Measurements from ENCODE around the gene AQP11.
A peak's percentile ranks its signal among the peaks of the same experiment; 100 is the strongest.
"Not testable (repeated sequence)": the region's sequence is repeated elsewhere in the genome, so short reads cannot be mapped to it uniquely, and the experiment has no call there.

AQP11 gene

GRCh38 chr11:77592727-77593126 lies 3.0 kb downstream of the AQP11 start:
- DNase-seq (ENCODE audit: low read depth in 2 of 2), result no peak

GRCh38 chr11:77593883-77594282 lies 4.1 kb downstream of the AQP11 start:
- DNase-seq (ENCODE audit: low read depth in 2 of 2), result no peak

GRCh38 chr11:77596626-77597025 lies 6.9 kb downstream of the AQP11 start:
- DNase-seq (ENCODE audit: low read depth in 2 of 2), result no peak

- DNase-seq (ENCODE audit: low read depth in 2 of 2), result no peak
Measured at GRCh38 chr11:77598195-77598594, 8.4 kb downstream of the AQP11 start.

GRCh38 chr11:77602381-77603088 lies 12.8 kb downstream of the AQP11 start:
- DNase-seq (ENCODE audit: low read depth in 2 of 2), result no peak

GRCh38 chr11:77604281-77604680 lies 14.5 kb downstream of the AQP11 start:
- DNase-seq (ENCODE audit: low read depth in 2 of 2), result no peak

GRCh38 chr11:77609234-77609633 lies 19.5 kb downstream of the AQP11 start:
- DNase-seq (ENCODE audit: low read depth in 2 of 2), result no peak

- no peak for DNase-seq (ENCODE audit: low read depth in 2 of 2)
Measured at GRCh38 chr11:77611921-77612320, 22.2 kb downstream of the AQP11 start.

- no peak for DNase-seq (ENCODE audit: low read depth in 2 of 2)
Measured at GRCh38 chr11:77617892-77618291, 28.1 kb downstream of the AQP11 start.

- DNase-seq (ENCODE audit: low read depth in 2 of 2), result peak in 1 of 2 donors; percentile 21
Measured at GRCh38 chr11:77619576-77620198, 29.9 kb downstream of the AQP11 start.

- no peak for DNase-seq (ENCODE audit: low read depth in 2 of 2)
Measured at GRCh38 chr11:77630157-77630710, 40.5 kb downstream of the AQP11 start.

GRCh38 chr11:77633926-77634325 lies 44.2 kb downstream of the AQP11 start:
- not testable (repeated sequence) for DNase-seq (ENCODE audit: low read depth in 2 of 2)

GRCh38 chr11:77636731-77637344 lies 47.1 kb downstream of the AQP11 start:
- no peak for DNase-seq (ENCODE audit: low read depth in 2 of 2)

GRCh38 chr11:77637345-77638165 lies 47.8 kb downstream of the AQP11 start, which contains the start of gene CLNS1A:
Gene CLNS1A, minus strand, starts transcription at chr11:77637794. Its CDS starts 80 bp downstream, at chr11:77637714.
- peak; percentile 70 to 74 for DNase-seq (ENCODE audit: low read depth in 2 of 2)

- no peak for DNase-seq (ENCODE audit: low read depth in 2 of 2)
Measured at GRCh38 chr11:77642228-77642627, 52.5 kb downstream of the AQP11 start.

- DNase-seq (ENCODE audit: low read depth in 2 of 2), result no peak
Measured at GRCh38 chr11:77644887-77645286, 55.1 kb downstream of the AQP11 start.

- DNase-seq (ENCODE audit: low read depth in 2 of 2), result no peak
Measured at GRCh38 chr11:77647654-77648305, 58.0 kb downstream of the AQP11 start.

- DNase-seq (ENCODE audit: low read depth in 2 of 2), result no peak
Measured at GRCh38 chr11:77650123-77650522, 60.4 kb downstream of the AQP11 start.

GRCh38 chr11:77654770-77655434 lies 65.1 kb downstream of the AQP11 start:
- DNase-seq (ENCODE audit: low read depth in 2 of 2), result no peak

- no peak for DNase-seq (ENCODE audit: low read depth in 2 of 2)
Measured at GRCh38 chr11:77656362-77656761, 66.6 kb downstream of the AQP11 start.
